Mesenteric fat pad (tissue), 1 donor: ENCODE measurements around the gene FAM180B. TPM values are rescaled to one million over a fixed set of nuclear protein-coding genes. Genes with fewer than 3 reads are reported as not detected.
A peak's percentile ranks its signal among the peaks of the same experiment; 100 is the strongest.
"Not testable (repeated sequence)": the region's sequence is repeated elsewhere in the genome, so short reads cannot be mapped to it uniquely, and the experiment has no call there.

Experiments
- DNase-seq: peaks from one replicate; pipeline ENCODE4 v3.0.0-alpha.2; 2020; ENCODE audit warnings: low spot score
- total RNA-seq: library from RNA; stranded (reverse); fragmentation: NEBNext Ultra II Directional; extraction: Animal tissue kit (Norgen Biotek cat#: 25700); gene quantifications from one replicate; pipeline ENCODE4 v1.2.1, GENCODE V29; 2021
- donor health status: DM: yes; HTN: yes; CAD: no.

The FAM180B gene
- total RNA-seq, 1 donor from 2014 or later = 0.55 TPM

DNA sequence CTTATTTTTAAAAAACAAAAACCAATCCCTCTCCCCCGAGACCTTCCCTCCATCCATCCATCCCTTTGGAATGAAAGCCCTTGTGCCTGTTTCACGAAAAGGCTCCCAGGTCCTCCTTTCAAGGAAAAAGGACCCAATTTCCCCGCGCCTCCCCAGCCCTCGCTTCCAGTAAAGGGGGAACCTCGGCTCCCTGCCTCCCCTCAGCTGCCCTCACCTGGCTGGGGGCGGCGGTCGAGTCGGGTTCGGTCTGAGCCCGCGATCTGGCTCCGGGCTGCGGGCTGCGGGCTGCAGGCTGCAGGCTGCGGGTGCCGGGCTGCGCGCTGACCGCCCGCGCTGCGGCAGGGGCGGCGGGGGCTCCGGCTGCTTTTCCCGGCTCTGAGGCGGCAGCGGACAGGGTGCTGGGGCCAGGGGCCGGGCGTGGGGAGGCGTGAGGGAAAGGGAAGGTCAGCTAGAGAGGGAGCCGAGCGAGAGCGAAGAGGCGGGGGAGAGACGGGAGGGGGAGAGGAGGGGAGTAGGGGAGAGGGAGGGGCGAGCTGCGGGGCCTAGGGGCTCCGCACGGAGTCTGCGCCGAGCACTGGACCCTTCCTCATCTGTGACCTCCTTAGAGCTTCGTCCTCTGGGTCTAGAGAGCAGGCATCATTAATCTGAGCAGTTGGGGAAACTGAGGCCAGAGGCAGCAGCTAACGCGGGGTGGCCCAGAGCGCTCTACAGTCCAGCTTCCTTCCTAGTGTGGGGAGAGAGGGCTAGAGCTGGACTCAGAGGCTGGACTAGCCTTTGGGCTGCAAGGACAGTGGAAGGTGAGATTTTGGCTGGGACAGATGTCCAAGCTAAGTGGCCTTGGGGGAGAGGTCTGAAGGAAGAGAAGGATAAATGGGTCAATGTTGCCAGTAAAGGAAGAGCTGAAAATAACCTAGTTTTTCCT is 7.7 kb downstream of the FAM180B start, which contains the start of gene C1QTNF4:
Gene C1QTNF4 (minus strand): TSS at position 478 of the 922 bp plus-strand sequence. CDS start 3,601 bp downstream, outside the sequence.
- DNase-seq = no peak

DNA sequence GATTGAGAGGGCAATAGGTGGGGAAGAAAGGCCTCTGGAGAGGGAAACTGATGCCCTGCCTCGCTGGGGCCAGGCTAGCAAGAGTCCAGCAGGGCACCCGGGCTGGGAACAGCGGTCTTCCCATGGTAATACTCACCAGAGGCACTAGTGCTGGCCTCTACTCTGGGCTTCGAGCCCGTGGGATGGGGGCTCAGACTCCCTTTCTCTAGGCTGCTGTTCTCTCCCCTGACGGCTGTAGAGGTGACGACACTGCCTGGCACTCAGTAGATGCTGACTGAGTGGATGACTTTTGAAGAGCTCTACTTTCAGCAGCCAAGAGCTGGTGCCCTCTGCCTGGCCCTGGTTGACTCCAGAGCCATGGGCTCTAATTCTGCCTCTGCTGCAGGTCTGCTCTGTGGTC is 8.6 kb downstream of the FAM180B start:
- no peak for DNase-seq

DNA sequence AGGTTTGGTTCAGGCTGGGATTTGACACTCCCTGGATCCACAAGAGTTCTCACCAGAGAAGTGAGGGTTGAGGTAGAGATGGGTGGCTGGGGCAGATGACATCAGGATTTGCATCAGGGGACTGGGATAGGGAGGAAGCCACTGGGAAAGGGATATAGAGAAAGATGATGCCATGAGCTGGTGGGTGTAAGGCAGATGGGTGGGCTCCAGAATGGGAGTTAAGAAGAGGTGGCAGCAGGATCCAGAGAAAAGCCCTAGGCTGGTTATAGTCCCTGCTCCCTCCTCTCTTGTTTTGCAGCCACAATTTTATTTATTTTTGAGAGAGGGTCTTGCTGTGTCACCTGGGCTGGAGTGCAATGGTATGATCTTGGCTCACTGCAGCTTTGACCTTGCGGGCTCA is 9.5 kb downstream of the FAM180B start:
- no peak for DNase-seq

DNA sequence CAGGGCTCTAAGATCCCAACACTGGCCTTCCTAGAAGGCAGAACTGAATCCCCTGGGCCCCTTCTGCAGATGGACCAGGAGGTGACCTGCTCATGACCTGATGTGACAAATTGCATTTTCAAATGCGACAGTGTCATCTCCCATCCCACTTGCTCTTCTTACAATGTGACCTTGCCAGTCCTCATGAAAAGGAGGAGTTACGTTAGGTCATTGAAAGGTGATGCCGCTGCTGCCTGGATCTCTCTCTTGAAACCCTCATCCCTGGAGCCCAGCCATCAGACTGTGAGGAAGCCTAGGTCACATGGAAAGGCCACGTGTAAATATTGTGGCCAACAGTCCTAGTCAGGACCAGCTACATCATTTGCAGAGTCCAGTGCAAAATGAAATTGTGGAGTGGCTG is 13.4 kb downstream of the FAM180B start:
- DNase-seq = no peak

DNA sequence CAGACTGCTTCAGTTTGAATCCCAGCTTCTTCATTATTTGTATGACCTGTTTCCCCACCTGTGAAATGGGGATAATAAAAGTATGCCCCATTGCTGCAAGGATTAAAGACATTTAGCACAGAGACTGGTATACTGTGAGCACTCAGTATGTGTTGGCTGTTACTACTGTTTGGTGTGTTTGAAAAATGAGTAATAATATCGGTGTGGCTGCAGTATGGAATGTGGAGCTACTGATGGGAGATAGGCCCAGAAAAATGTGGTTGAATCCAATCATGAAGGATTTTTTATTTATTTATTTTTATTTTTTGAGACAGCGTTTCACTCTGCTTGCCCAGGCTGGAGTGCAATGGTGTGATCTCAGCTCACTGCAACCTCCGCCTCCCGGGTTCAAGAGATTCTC is 16.8 kb downstream of the FAM180B start:
- DNase-seq = no peak

DNA sequence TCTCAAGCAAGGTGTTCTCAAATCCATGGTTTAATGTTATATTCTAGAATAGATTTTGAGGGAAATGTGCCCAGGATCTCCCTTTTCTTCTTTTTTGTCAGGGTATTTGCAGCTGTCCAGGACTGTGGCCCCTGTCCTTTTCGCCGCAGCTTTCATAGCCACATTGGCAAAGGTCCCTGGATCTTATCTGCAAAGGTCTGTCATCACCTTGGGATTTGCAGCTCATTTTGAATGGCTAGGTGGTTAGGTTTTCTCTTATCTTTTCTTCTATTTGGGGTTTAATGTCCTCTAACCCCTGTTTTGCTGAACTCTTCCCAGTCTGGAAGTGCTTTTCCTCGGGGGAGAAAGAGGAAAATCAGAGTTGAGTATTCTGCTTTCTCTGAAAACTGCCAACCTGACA is 19.4 kb downstream of the FAM180B start:
- DNase-seq = no peak

DNA sequence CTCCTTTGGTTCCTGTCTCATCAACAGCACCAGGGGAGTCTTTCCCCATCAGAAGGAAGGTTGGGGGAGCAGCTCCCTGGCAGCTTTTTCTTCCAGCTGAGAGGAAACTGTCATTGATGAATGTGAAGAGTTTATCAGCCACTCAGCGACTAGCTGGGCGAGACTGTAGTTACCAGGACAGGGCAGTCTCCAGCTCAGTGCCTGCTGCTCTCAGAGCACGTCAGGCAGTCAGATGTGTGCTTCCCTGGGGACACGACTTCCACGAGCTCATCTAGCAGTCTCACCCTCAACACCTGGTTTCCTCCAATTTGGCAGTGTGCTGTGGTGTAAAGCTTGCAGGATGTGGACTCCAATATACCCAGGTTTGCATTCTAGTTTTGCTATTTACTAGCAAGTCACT is 20.3 kb downstream of the FAM180B start:
- peak; percentile 18 for DNase-seq

DNA sequence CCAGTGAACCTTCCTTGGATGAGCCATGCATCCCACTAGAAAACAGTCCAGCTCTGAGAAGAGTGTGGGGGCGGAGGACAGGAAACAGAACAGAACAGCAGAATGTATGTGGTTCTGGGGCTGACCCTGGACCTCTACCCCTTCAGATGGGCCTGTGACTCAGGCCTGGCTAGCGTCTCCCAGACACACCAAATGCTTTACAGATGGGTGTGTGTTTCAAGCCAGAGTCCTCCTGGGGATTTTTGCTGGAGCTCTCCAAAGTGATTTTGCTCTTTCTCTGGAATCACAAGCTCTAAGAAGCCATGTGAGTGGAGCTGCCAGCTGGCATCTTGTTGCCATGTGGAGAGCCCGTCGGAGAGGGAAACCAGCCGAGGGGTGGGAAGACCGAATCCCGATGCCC is 20.9 kb downstream of the FAM180B start:
- DNase-seq = peak; percentile 89

DNA sequence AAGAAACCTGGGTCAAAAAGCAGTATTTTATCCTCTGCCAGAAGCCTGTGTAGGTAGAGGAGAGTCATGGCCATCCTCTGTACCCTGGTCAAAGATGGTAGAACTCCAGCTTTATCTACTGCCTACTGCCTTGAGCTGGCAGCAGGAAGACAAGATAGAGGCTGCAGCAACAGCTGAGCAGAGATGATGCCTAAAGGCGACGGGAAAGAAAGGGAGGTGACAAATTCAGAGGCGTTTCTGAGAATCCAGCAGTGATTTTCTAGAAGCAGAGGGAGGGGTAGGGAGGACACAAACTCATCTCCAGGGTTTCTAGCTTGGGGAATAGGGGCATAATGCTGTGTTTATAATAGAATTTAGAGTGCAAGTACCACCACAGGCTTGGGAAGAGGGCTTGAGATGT is 23.2 kb downstream of the FAM180B start:
- DNase-seq = no peak

DNA sequence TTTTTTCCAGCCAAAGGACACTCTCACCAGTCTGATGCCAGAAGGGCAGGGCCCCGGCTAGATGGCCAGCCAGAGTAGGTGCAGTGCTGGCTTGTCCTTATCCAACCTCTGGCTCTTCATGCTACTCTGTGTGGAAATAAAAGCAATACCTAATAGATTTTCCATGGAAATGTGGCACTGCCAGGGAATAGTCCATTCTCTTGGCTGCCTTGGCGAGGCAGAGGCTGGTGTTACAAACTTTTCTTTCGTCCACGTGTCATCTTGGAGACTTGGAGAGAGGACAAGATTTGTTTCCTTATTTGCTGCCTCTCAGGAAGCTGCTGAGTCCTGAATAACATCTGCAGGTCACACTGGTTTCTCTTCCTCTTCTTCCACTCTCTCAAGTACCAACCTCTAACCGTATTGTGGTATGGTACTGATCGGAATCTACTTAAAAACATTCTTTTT is 24.9 kb downstream of the FAM180B start:
- DNase-seq = peak; percentile 26

DNA sequence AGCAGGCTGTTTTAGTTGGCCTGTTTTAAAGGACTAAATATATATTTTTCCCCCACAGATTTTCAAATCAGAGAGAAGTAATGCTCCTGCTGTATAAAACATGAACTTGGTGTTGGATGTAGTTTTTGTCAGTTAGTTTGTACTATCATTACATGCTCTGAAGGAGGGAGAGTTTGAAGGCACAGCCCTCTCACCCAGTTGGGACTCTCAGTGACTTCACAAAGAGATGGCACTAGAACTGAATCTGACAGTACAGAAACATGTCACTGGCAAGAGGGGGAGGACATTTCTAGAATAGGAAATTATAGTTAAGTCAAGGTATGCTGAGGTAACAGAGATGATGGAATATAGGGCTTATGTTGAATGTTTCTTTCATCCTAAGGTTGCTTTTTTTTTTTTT is 28.8 kb downstream of the FAM180B start:
- DNase-seq = no peak

DNA sequence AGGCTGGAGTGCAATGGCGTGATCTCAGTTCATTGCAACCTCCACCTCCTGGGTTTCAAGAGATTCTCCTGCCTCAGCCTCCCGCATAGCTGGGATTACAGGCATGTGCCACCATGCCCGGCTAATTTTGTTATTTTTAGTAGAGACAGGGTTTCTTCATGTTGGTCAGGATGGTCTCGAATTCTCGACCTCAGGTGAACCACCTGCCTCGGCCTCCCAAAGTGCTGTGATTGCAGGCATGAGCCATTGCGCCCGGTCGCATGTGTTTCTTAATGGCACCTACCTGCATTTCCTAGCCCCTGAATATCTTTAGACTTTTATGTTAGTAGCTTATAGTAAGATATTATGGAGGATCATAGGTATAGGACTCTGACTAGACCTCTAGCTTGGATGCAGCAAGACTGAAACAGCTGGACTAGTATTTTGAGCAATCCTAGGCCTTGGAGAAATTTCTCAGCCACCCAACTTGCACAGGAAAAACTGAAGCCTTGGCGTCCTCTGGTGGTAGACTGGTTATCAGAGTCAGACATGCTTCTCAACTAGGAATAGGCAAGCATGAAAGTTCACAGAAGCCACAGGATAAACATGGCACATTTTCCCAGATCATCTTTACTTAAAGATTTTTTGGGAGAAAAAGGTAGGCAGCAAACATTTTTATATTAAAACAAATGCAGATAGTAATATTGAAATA is 30.4 kb downstream of the FAM180B start:
- DNase-seq = peak; percentile 65

DNA sequence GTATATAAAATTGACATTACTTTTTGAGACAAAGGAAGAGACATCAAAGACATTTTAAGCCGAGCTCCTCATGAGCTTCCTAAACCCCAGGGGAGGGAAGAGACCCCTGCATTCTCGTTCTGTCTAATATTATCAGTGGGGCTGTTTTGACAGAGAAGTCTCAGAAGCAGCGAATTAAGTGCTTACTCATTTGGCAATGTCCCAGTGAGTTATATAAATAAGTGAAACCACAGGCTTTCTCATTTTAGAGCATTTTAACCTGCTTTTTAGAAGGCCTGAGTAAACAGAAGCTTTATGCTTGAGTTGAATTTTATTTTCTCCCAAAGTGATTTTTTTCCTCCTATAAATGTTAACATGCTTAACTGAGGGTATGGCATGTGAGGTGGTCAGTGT is 30.9 kb downstream of the FAM180B start:
- no peak for DNase-seq

DNA sequence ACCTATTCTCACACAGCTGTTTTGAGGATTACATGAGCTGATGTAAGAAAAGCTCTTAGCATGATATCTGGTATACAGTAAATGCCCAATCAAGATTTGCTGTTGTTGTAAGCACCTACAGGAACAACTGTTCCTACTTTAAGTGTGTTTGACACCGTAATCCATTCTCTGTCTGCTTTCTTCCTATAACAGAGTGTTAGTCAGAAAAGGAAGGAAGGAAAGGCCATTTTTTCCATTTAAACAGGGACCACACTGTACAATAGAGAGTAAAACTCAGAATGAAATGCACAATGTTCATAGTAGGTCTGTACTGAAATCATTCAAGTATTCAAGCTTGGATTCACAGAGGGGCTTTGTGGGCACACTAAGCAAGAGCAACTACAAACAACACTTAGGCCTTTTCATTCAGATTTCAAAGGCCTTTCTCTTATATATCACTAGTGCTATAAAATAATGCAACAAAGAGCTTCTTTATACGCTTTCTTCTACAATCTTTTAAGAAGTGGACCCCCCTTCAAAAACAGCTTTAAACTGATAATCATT is 34.4 kb downstream of the FAM180B start:
- DNase-seq = no peak

DNA sequence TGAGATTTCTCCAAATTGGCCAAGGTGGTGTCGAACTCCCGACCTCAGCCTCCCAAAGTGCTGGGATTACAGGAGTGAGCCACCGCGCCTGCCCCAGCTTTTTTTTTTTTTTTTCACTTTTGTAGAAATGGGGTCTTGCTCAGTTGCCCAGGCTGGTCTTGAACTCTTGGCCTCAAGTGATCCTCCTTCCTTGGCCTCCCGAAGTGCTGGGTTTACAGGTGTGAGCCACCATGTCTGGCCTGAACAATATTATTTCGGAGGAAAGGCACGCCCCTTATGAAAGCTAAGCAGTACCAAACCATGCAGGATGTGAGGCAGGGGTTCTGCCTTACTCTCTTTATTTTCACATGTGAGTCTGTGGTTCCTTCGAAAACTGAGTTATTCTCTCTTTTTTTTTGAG is 39.8 kb downstream of the FAM180B start:
- DNase-seq = no peak

DNA sequence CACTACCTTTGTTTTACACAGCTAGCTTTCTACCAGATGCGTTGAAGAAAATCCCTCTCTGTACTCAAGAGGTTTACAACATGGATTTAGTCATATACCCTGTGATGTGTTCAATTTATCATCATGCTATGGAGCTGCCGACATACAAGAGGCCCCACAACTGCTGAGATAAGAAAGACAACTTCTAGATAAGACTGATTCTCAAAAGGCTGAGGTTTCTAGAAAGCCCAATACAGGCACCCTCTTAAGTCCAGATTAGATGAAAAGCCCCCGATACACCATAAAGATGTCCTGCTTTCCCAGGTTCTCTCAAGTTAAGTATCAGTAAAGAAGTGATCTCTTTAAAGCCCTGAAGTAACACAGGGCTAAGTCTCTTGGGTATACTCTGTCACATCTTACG is 41.5 kb downstream of the FAM180B start:
- no peak for DNase-seq

DNA sequence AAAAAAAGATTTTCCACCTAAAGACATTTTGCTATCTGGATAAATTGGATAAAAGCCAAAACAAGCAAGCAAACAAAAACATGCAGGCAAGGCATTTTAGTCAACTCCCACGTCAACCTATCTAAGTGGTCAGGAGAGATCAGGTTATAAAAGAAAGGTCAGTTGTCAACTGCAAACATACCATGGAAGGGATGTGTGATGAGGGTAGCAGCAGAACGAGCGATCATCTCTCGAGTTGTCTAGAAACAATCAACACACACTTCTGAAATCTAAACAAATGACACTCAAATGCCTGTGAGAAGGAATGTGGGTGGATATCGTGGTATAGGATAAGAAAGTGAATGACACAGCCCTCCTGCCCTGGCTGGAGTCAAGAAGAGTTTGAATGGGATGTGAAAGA is 45.0 kb downstream of the FAM180B start:
- DNase-seq = no peak

DNA sequence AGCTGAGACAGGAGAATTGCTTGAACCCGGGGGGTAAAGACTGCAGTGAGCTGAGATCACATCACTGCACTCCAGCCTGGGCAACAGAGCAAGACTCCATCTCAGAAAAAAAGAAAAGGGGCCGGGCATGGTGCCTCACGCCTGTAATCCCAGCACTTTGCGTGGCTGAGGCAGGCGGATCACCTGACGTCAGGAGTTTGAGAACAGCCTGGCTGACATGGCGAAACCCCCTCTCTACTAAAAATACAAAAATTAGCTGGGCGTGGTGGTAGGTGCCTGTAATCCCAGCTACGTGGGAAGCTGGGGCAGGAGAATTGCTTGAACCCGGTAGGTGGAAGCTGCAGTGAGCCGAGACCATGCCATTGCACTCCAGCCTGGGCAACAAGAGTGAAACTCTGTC is 49.9 kb downstream of the FAM180B start:
- not testable (repeated sequence) for DNase-seq
